ENCODE measurements around the gene BARHL2. TPM values are rescaled to one million over a fixed set of nuclear protein-coding genes. Genes with fewer than 3 reads are reported as not detected.

The BARHL2 gene
- total RNA-seq, 2 experiments from 2014 or later: not detected

DNA sequence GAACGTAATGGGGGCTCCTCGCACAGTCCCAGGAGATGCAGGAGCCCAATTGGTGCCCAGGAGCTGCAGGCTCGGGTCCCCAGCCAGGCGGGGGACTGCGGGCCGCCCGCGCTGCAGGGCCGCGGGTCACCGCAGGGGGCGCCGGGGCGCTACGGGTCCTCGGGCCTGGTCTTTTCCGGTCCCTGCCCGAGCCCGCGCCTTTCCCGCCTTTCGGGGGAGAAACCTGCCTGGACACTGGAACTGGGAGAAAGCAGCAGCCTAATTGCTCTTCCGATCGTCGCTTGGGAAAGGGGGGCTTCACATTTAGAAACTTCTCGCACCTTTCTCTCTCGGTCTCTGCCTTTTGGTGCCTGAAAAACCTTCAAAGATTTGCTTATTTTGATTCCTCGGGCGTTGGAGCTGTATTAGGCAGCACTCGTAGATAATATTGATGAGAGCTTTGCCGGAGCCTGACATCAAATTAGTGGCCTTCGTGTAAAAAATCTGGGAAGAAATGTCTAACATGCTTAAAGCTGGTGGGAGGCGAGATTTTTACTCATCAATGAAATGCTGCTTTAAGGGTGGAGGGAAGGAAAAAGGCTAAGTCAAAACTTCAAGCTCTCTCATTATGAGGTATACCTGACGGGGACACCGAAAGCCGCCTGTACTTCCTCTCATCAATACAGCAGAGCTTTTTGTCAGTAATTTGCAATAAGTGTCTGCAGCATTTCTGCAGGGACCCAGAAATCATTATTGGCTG, 12.6 kb upstream of the BARHL2 start:
- POLR2A ChIA-PET: interaction anchor here (0.8 kb wide), 1 partner anchor 14 kb away, joined by 3 read pairs; no protein-coding TSS in a partner anchor
- no peak for DNase-seq
- Mint-ChIP-seq H3K27ac (no peak overlapping the region), H3K27me3 (peaks cover 88% of the 10 kb centered on the region), H3K4me3 (no peak overlapping the region), H3K36me3 (ENCODE audit: low read depth) (peaks cover 23% of the 10 kb centered on the region), H3K4me1 (peaks cover 31% of the 10 kb centered on the region), H3K9me3 (no peaks in the 10 kb centered on the region)
- CTCF ChIA-PET: interaction anchor here (0.7 to 3.5 kb wide), 6 partner anchors 8 to 436 kb away, joined by 3 to 23 read pairs (median 4); no protein-coding TSS in a partner anchor

DNA sequence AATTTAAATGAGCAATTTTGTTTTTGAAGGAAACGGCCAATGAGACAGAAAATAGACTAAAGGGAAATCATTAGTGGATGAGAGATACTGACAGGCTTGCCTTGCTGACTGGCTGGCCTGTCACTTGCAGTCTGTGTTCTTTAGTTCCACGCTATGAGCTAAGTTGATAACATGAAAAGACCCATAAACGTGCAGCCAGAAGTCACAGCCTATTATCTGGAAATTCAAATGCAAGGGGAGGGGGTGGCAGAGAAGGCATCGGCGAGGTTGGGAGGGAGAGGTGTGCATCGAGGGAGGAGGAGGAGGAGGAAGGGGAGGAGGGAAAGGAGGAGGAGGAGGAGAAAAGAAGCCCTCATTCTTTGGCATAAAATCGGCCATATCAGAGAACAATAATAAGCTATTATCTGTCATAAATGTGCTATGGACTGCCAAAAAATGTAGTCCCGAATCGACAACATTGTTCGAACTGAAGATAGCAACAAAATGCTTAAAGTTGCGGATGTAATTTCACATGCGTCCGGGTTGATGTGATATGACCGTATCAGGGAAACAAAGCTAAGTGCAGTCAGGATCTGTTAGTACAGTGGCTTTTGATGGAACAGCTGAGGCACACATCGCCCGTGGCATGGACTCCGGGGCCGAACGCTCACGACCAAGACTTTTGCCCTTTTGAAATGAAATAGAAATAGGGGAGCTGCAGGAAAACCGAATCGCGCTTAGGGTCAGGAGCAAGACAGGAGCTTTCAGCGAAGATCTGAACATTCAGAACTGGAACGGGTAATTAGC, 11.6 kb upstream of the BARHL2 start:
- Mint-ChIP-seq H3K4me1 (peaks cover 39% of the 10 kb centered on the region), H3K27ac (peak overlapping the region; percentile 22), H3K27me3 (peaks cover 94% of the 10 kb centered on the region), H3K4me3 (no peak overlapping the region), H3K9me3 (no peaks in the 10 kb centered on the region), H3K36me3 (ENCODE audit: low read depth) (peaks cover 30% of the 10 kb centered on the region)
- ChIA-PET POLR2A (no interaction called here), CTCF (interaction anchor here (0.8 to 1.7 kb wide), 5 partner anchors 18 to 437 kb away, joined by 3 to 5 read pairs (median 3); no protein-coding TSS in a partner anchor)
- no peak for DNase-seq

DNA sequence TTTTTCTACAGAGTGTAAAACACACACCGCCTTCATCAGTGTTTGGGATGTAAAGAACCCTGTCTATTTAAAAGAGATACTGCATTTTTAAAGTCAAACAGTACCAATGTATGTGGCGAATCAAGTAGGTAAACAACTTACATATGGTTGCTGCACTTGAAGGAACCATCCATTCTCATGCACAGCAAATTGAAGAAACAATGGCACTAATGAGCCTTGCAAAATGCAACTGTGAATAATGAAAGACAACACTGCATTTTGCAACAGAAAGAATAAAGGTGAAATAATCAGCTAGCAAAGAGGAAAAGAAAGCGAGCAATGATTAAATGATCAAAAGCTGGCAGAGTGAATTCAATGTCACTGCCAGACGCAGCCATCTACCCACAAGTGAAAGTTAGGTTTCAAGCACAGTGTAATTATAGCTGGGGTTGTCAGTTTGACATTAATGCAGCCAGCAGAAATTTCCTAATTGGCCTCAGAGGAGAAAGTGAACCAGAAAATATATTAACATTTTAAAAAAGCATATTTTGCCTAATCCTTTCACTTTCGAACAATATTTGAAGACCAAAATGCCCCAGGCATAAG, 10.9 kb upstream of the BARHL2 start:
- Mint-ChIP-seq H3K27me3 (peaks cover 94% of the 10 kb centered on the region), H3K4me1 (peaks cover 42% of the 10 kb centered on the region)

DNA sequence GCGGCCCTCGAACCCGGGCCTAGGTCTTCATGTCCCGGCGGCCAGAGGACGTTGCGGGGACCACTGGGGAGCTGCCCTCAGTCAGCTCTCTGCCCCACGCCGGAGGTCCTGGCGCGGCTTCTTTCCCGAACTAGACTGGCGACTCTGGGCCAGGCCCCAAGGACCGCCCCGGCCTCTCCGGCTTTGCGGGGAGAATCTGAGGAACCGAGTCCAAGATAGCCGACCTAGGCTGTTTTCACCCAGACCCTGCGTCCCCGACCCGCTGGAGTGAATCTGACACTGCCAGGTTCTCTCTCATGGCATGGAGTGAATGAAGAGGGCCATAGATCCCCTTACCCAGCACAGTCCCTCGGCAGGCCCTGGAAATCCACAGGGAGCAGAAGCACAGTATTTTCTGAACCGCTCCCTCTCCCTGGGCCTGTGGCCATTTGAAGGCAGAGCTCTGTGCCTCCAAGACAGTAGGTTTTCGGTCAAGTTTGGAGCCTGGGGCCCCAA, 9.9 kb upstream of the BARHL2 start:
- H3K4me1 Mint-ChIP-seq: peaks cover 45% of the 10 kb centered on the region
- no peak overlapping the region for H3K4me3 Mint-ChIP-seq
- CTCF ChIA-PET: interaction anchor here (1.7 kb wide), 1 partner anchor 19 kb away, joined by 3 read pairs; no protein-coding TSS in a partner anchor

More for the DNA sequence above, 10.9 kb upstream of the BARHL2 start:
- no peak overlapping the region for H3K4me3 Mint-ChIP-seq
- peaks cover 31% of the 10 kb centered on the region for H3K36me3 Mint-ChIP-seq (ENCODE audit: low read depth)
- ChIA-PET POLR2A (interaction anchor here (1.3 kb wide), 1 partner anchor 105 kb away, joined by 4 read pairs; no protein-coding TSS in a partner anchor), CTCF (interaction anchor here (0.8 to 1.7 kb wide), 4 partner anchors 17 to 235 kb away, joined by 3 to 4 read pairs (median 3); no protein-coding TSS in a partner anchor)
- H3K27ac Mint-ChIP-seq: no peak overlapping the region
- no peak for DNase-seq
- H3K9me3 Mint-ChIP-seq: no peaks in the 10 kb centered on the region

DNA sequence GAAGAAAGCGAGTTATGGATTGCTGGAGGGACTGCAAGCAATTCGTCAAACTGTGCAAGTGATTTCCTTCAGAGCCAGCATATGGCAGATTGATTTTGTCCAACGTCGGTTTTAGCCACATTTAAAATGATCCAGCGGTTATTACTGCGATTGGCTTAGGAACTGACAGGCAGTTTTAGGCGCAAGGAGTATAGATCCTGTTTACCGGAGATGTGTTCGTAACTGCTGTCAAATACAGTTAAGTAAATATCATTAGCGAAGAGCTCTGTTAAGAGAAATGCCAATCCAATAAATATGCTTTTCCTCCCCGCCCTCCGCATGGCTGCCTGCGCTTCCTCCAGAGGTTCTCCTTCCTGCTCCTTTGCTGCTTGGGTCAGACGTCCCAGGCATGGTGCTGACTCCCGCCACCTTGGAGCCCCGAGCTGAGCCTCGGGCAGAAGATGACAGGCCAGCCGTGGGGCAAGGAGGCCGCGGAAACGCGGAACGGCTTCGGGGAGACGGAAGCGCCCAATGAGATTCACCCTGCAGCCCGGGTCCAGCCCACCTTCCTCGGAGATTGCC, 9.4 kb upstream of the BARHL2 start:
- no peak for DNase-seq
- H3K36me3 Mint-ChIP-seq (ENCODE audit: low read depth): peaks cover 32% of the 10 kb centered on the region
- peaks cover 94% of the 10 kb centered on the region for H3K27me3 Mint-ChIP-seq
- no peaks in the 10 kb centered on the region for H3K9me3 Mint-ChIP-seq
- peak overlapping the region; percentile 15 for H3K4me3 Mint-ChIP-seq
- ChIA-PET CTCF (no interaction called here), POLR2A (interaction anchor here (1.3 to 1.5 kb wide), 2 partner anchors 10 to 106 kb away, joined by 3 to 4 read pairs; no protein-coding TSS in a partner anchor)
- peak overlapping the region; percentile 38 for H3K27ac Mint-ChIP-seq
- peaks cover 45% of the 10 kb centered on the region for H3K4me1 Mint-ChIP-seq

More for the DNA sequence above, 9.9 kb upstream of the BARHL2 start:
- H3K36me3 Mint-ChIP-seq (ENCODE audit: low read depth): peaks cover 32% of the 10 kb centered on the region
- POLR2A ChIA-PET: interaction anchor here (1.3 kb wide), 1 partner anchor 106 kb away, joined by 4 read pairs; no protein-coding TSS in a partner anchor
- peaks cover 94% of the 10 kb centered on the region for H3K27me3 Mint-ChIP-seq
- no peak for DNase-seq
- no peaks in the 10 kb centered on the region for H3K9me3 Mint-ChIP-seq
- H3K27ac Mint-ChIP-seq: no peak overlapping the region

DNA sequence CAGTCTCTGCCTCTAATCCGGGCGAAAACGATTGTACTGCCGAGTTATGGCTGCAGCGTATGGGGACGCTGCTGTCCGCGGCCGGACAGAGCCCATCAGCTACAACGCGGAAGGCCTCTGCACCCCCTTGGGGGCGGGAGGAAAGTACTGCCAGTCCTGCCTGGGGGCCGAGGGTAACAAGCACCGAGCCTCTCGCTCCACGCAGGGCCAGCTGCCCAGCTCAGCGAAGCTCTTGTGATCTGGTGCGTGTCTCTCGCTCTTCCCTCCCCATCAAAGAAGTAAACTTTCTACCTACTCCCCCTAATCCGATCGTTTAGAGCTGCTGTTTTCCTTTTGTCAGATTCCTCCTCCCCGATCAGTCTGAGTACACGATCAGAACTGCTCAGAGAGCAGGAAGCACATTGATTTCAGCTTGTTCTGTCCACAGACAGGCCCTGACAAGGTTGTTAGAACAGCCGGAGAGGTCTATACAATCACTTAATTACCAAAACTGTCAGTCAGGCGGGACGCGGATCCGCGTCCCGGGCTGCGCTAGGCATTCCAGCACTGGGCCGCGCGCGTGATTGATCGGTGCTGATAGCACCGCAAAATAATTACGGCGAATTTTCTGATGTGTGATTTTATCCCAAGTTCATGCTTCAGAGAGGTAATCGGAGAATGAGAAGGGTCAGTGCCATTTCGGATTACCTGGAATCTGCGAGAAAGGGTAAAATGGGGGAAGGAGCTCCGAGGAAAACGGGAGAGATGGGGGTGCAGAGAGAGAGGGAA, 8.7 kb upstream of the BARHL2 start:
- Mint-ChIP-seq H3K4me1 (peaks cover 48% of the 10 kb centered on the region), H3K9me3 (no peaks in the 10 kb centered on the region), H3K4me3 (peak overlapping the region; percentile 38), H3K36me3 (ENCODE audit: low read depth) (peaks cover 35% of the 10 kb centered on the region), H3K27ac (peak overlapping the region; percentile 40), H3K27me3 (peaks cover 94% of the 10 kb centered on the region)
- no peak for DNase-seq
- CTCF ChIA-PET: interaction anchor here (1.0 kb wide), 1 partner anchor 440 kb away, joined by 3 read pairs; no protein-coding TSS in a partner anchor
- POLR2A ChIA-PET: interaction anchor here (1.5 kb wide), 1 partner anchor 10 kb away, joined by 3 read pairs; no protein-coding TSS in a partner anchor

DNA sequence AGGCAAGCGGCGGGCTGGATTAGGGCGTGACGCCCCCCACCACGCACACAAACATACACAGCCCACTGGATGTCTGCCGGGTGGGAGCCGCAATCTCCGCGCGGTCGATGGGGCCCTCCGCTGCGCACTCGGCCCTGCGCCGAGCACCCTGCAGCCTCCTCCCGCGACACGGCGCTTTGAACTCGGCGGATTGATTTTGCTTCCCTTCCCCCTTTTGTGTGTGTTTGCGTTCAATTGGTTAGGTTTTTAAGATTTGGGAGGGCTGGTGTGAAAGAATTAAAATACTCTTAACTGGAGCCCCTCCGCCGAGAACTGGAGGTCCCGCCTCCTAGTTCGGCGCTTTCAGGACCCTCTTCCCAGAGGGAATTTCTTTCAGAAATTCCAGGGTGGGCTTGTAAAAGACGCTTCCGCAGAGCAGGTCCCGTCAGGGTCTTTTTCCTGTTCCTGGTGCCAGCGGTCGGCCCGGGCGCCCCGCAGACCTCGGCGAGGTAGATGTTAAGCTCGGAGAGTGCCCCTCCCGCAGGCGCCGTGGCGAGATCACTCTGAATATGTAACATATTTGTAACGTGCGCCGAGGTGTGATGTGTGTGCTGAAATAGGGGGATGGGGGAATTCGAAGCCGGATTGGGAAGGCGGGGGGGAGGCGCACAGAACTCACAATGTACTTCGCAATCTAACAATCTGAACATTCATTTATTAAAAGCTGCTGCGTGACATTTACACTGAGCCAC, 8.0 kb upstream of the BARHL2 start:
- POLR2A ChIA-PET: interaction anchor here (1.5 kb wide), 1 partner anchor 9 kb away, joined by 3 read pairs; no protein-coding TSS in a partner anchor
- Mint-ChIP-seq H3K4me3 (peak overlapping the region; percentile 38), H3K36me3 (ENCODE audit: low read depth) (peaks cover 32% of the 10 kb centered on the region), H3K27me3 (peaks cover 96% of the 10 kb centered on the region), H3K9me3 (no peaks in the 10 kb centered on the region), H3K27ac (peak overlapping the region; percentile 40), H3K4me1 (peaks cover 46% of the 10 kb centered on the region)
- CTCF ChIA-PET: interaction anchor here (1.0 kb wide), 1 partner anchor 440 kb away, joined by 3 read pairs; no protein-coding TSS in a partner anchor
- no peak for DNase-seq

DNA sequence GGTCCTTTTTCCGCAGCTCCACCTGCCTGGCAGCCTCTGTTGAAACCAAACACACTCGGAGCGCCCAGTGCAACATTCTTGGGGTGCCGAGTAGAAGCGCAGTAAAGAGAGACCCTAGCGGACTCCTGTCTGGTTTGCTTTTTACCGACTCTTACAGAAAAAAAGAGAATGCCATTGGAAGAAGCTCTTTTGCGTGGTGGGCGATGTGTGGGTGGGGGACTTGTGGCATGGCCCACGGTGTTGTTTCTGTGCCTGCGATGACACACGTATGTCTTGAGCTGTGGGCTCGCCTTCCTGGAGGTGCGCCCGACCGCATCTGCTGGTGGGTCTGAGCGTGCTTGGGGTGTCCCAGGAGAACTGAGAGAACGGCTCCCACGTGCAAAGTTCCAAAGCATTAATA, 7.3 kb upstream of the BARHL2 start:
- Mint-ChIP-seq H3K4me1 (peaks cover 42% of the 10 kb centered on the region), H3K9me3 (no peaks in the 10 kb centered on the region), H3K27ac (no peak overlapping the region), H3K4me3 (peak overlapping the region; percentile 34), H3K27me3 (peaks cover 95% of the 10 kb centered on the region), H3K36me3 (ENCODE audit: low read depth) (peaks cover 32% of the 10 kb centered on the region)
- no peak for DNase-seq
- ChIA-PET CTCF (no interaction called here), POLR2A (interaction anchor here (0.8 kb wide), 1 partner anchor 297 kb away, joined by 3 read pairs; the partner anchor contains the start of gene ZNF644)

DNA sequence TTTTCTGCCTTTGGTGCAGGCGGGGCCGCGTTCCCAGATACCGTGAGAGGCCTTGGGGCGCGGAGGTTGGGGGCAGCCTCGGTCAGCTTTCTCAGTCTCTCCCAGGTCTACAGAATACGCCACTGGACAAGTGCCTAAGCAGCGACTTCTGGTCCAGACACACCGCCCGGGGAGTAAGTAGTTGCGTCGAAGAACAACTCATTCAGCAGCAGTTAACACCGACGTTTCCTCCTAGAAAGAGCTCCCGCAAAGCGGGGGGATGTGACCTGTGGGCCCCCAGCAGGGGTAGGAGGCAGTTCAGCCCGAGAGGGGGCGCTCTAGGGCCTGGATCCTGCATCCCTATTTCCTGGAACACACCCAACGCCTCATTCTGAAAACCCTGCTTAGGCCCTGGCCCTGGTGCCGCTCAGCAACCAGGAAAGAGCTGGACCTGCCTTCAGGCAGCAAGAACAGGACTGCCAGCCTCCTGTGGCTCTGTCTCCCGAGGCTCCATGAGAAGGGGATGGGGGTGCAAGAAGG, 6.5 kb upstream of the BARHL2 start:
- H3K27me3 Mint-ChIP-seq: peaks cover 96% of the 10 kb centered on the region
- H3K9me3 Mint-ChIP-seq: no peaks in the 10 kb centered on the region
- peaks cover 34% of the 10 kb centered on the region for H3K36me3 Mint-ChIP-seq (ENCODE audit: low read depth)
- H3K4me1 Mint-ChIP-seq: peaks cover 43% of the 10 kb centered on the region
- ChIA-PET POLR2A (interaction anchor here (0.8 kb wide), 1 partner anchor 298 kb away, joined by 3 read pairs; the partner anchor contains the start of gene ZNF644), CTCF (no interaction called here)
- peak overlapping the region; percentile 43 for H3K4me3 Mint-ChIP-seq
- H3K27ac Mint-ChIP-seq: no peak overlapping the region
- DNase-seq: no peak

DNA sequence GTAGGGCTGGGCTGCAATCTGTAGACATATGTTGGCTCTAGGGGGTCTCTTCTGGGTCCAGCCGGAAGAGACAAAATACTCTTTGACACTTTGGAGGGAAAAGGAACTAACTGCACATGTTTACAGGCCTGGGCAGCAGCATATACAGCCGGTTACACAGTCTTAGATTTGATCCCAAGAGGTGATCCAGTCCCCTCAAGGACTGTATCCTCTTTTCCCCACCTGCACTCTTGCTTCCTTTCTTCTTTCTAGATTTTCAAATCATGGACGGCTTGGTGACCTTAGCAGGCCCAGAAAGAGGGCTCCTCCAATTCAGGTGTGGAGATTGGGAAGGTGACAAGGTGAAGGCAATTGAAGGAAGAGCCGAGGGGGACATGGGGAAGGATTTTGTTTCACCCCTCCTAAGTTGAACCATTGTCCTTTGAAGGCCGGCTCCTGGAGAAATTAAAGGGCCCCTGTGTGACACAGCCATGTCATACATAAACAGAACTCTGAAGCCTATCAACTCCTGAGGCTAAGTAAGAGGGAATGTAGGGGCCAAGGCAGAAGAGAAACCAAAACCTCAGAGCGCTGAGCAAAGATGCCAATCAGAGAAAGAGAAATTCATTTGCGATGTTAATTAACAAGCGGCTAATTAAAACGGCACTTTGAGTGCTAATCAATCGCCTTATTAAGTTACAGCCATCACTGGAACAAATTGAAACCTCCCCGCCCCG, 5.9 kb upstream of the BARHL2 start:
- CTCF ChIA-PET: interaction anchor here (1.4 to 3.0 kb wide), 4 partner anchors 12 to 442 kb away, joined by 3 to 39 read pairs (median 11); no protein-coding TSS in a partner anchor
- H3K4me3 Mint-ChIP-seq: peak overlapping the region; percentile 43
- H3K27ac Mint-ChIP-seq: no peak overlapping the region
- DNase-seq: no peak
- H3K4me1 Mint-ChIP-seq: peaks cover 40% of the 10 kb centered on the region
- peaks cover 35% of the 10 kb centered on the region for H3K36me3 Mint-ChIP-seq (ENCODE audit: low read depth)
- POLR2A ChIA-PET: interaction anchor here (2.2 kb wide), 1 partner anchor 8 kb away, joined by 6 read pairs; no protein-coding TSS in a partner anchor
- peaks cover 93% of the 10 kb centered on the region for H3K27me3 Mint-ChIP-seq
- no peaks in the 10 kb centered on the region for H3K9me3 Mint-ChIP-seq
